Aorta (tissue), 5 donors: ENCODE data around the gene FAM76A. TPM values are rescaled to one million over a fixed set of nuclear protein-coding genes. Genes with fewer than 3 reads are reported as not detected.
"Not testable (repeated sequence)": the region's sequence is repeated elsewhere in the genome, so short reads cannot be mapped to it uniquely, and the experiment has no call there.

Experiments
- ATAC-seq: fragments of 200-7000 bp; cut with Tn5 transposase; one replicate; pipeline ENCODE4 v1.9.1; 2022; ENCODE audit warnings: moderate library complexity; ENCODE audit not compliant: low FRiP score
- DNase-seq, 2 donors: peaks; one replicate each; pipeline ENCODE4 v3.0.0-alpha.2; 2020
- H3K27ac ChIP-seq, 2 donors: one replicate each; pipeline ENCODE4 v1.5.1; 2013; ENCODE audit warnings: low read length in 2 of 2, mild to moderate bottlenecking in 2 of 2, moderate library complexity in 2 of 2, control low read depth in 1 of 2, inconsistent platforms in 1 of 2, low read depth in 1 of 2
- H3K27me3 ChIP-seq, 2 donors: one replicate each; pipeline ENCODE4 v1.6.1; 2013; ENCODE audit warnings: control low read depth in 1 of 2, low read length in 1 of 2, mild to moderate bottlenecking in 1 of 2, moderate library complexity in 1 of 2; ENCODE audit not compliant: insufficient read depth in 2 of 2, control insufficient read depth in 1 of 2
- H3K36me3 ChIP-seq, 2 donors: one replicate each; pipeline ENCODE4 v1.6.1; 2013; ENCODE audit warnings: control low read depth in 1 of 2, low read length in 1 of 2, mild to moderate bottlenecking in 1 of 2; ENCODE audit not compliant: insufficient read depth in 2 of 2, control insufficient read depth in 1 of 2
- H3K4me1 ChIP-seq, 2 donors: one replicate each; pipeline ENCODE4 v1.6.1; 2013; ENCODE audit warnings: low read length in 2 of 2, control low read depth in 1 of 2, mild to moderate bottlenecking in 1 of 2, moderate library complexity in 1 of 2; ENCODE audit not compliant: insufficient read depth in 2 of 2, control insufficient read depth in 1 of 2
- H3K4me3 ChIP-seq, 2 donors: one replicate each; pipeline ENCODE4 v1.5.1; 2013; ENCODE audit warnings: low read length in 2 of 2, control low read depth in 1 of 2, mild to moderate bottlenecking in 1 of 2
- H3K9me3 ChIP-seq: one replicate; pipeline ENCODE4 v1.6.1; 2013; ENCODE audit warnings: mild to moderate bottlenecking, low read length; ENCODE audit not compliant: control insufficient read depth
- WGBS, 2 donors: extraction: QIAGEN DNeasy Blood & Tissue Kit; methylation state at CpG; one replicate each; pipeline ENCODE4 v1.1.7; 2013; 5-methylcytosine and 5-hydroxymethylcytosine counted together
- intact Hi-C, 2 donors: fragments of 100-400 bp; cut with DNase I; formaldehyde crosslinking; loops; one replicate each; pipeline versions ENCODE4 v1.14.2 to v1.15.0; 2022
- polyA plus RNA-seq, 2 donors: library from polyadenylated mRNA; stranded (reverse); fragments of 200-250 nt; gene quantifications; one replicate each; pipeline ENCODE4 v1.2.3, GENCODE V29; 2013
- total RNA-seq, 2 donors: library from RNA; stranded (reverse); fragmentation: NEBNext Ultra II Directional; extraction: Animal tissue kit (Norgen Biotek cat#: 25700); gene quantifications; one replicate each; pipeline ENCODE4 v1.2.1, GENCODE V29; 2021
- donor health status: healthy with polysubstance abuse.
- donor health status: Bipolar disorder and iron deficiency.
- donor health status: DM: no; HTN: no; CAD: no.
- donor health status: DM: no; HTN: no; CAD: no.
- donor health status: DM: yes; HTN: yes; CAD: no.

FAM76A gene
- total and polyA plus RNA-seq, 4 donors, result 5.9 to 18.9 (median 11.2) TPM

DNA sequence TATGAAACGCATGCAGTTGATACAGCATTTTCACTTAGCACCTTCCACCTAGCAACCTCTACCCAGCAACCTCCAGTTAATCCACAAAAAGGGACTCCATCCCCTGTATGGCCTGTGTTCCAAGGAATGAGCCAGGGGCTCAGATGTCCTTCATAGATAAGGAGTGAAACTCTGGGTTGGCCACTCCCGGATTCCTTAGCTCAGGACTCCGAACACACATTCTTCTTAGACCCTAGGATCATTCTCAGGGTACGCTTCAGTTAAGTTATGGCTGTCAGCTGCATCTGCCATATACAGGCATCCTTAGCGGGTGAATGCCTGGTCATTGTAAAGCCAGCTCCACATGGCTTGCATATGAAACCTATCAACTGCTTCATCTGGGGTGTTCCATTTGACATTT, 37.9 kb upstream of the FAM76A start:
- 93% methylated on average over 5 of the region's 5 CpGs for WGBS, 2 donors
- DNase-seq, result no peak

GRCh38 chr1:27689423-27690173, 36.2 kb upstream of the FAM76A start:
- intact Hi-C loops, result loop anchor here in 1 of 2 donors (5.0 kb wide), 1 partner anchor 622 kb away; no protein-coding TSS in a partner anchor
- no peak overlapping the region for H3K27ac ChIP-seq

More for the DNA sequence above, 37.9 kb upstream of the FAM76A start:
- Histone ChIP-seq H3K4me1 (no peaks in the 10 kb centered on the region), H3K27me3 (no peaks in the 10 kb centered on the region), H3K36me3 (no peaks in the 10 kb centered on the region), H3K4me3 (no peak overlapping the region), H3K27ac (no peak overlapping the region), H3K9me3 (no peaks in the 10 kb centered on the region)
- no peak for ATAC-seq
- intact Hi-C loops, result loop anchor here in 1 of 2 donors (5.0 kb wide), 1 partner anchor 621 kb away; no protein-coding TSS in a partner anchor

GRCh38 chr1:27690183-27690582, 35.6 kb upstream of the FAM76A start:
- H3K4me1 ChIP-seq, result no peaks in the 10 kb centered on the region
- H3K36me3 ChIP-seq, result no peaks in the 10 kb centered on the region
- H3K4me3 ChIP-seq, result no peak overlapping the region
- H3K27ac ChIP-seq, result no peak overlapping the region
- H3K9me3 ChIP-seq, result no peaks in the 10 kb centered on the region
- intact Hi-C loops, result no loop called here
- no peak for DNase-seq
- H3K27me3 ChIP-seq, result no peaks in the 10 kb centered on the region
- no peak for ATAC-seq
- 73 to 74% methylated on average over 2 of the region's 2 CpGs for WGBS, 2 donors

More at GRCh38 chr1:27689423-27690173, 36.2 kb upstream of the FAM76A start:
- H3K27me3 ChIP-seq, result no peaks in the 10 kb centered on the region
- H3K4me3 ChIP-seq, result no peak overlapping the region
- no peaks in the 10 kb centered on the region for H3K4me1 ChIP-seq
- ATAC-seq (no peak), DNase-seq (no peak)
- H3K9me3 ChIP-seq, result no peaks in the 10 kb centered on the region
- 34 to 36% methylated on average over 4 of the region's 4 CpGs for WGBS, 2 donors
- H3K36me3 ChIP-seq, result no peaks in the 10 kb centered on the region

GRCh38 chr1:27696835-27697234, 28.9 kb upstream of the FAM76A start:
- H3K27ac ChIP-seq, H3K4me3 ChIP-seq, H3K4me1 ChIP-seq, H3K9me3 ChIP-seq, ATAC-seq, intact Hi-C loops, H3K36me3 ChIP-seq, H3K27me3 ChIP-seq, DNase-seq: not testable (repeated sequence)
- 81 to 87% methylated on average over 9 of the region's 9 CpGs for WGBS, 2 donors

- Histone ChIP-seq H3K9me3 (no peaks in the 10 kb centered on the region), H3K27me3 (no peaks in the 10 kb centered on the region), H3K36me3 (no peaks in the 10 kb centered on the region), H3K4me1 (no peaks in the 10 kb centered on the region), H3K4me3 (no peak overlapping the region), H3K27ac (no peak overlapping the region)
- DNase-seq (no peak), ATAC-seq (no peak)
- 72 to 80% methylated on average over 4 of the region's 4 CpGs for WGBS, 2 donors
- intact Hi-C loops, result no loop called here
These were observed 20.8 kb upstream of the FAM76A start for GRCh38 chr1:27704958-27705357.

DNA sequence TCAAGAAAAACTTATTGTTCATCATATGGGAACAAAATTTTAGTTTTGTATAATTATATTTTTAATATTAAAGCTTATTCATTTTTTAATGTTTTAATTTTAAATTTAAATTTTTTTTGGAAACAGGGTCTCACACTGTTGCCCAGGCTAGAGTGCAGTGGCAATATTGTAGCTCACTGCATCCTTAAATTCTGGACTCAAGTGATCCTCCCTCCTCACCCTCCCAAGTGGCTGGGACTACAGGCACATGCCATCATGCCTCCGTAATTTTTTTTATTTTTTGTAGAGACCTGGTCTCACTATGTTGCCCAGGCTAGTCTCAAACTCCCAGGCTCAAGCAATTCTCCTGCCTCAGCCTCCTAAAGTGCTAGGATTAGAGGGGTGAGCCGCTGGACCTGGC, 20.2 kb upstream of the FAM76A start:
- Histone ChIP-seq H3K36me3 (no peaks in the 10 kb centered on the region), H3K4me1 (no peaks in the 10 kb centered on the region), H3K4me3 (no peak overlapping the region), H3K27me3 (no peaks in the 10 kb centered on the region), H3K27ac (no peak overlapping the region), H3K9me3 (no peaks in the 10 kb centered on the region)
- ATAC-seq (no peak), DNase-seq (no peak)
- WGBS, 2 donors, result 63 to 75% methylated on average over 2 of the region's 2 CpGs
- intact Hi-C loops, result no loop called here

DNA sequence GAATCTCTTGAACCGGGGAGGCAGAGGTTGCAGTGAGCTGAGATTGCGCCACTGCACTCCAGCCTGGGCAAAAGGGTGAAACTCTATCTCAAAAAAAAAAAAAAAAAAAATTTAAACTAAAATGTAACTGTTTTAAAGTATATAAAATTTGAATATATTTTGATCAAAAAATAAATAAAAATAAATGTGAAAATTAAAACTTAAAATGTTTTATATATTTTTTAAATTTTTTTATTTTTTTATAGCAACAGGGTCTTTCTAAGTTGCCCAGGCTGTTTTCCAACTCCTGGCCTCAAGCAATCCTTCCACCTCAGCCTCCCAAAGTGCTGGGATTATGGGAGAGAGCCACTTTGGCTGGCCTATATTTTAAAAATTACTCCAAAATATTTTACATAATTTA, 15.2 kb upstream of the FAM76A start:
- Histone ChIP-seq H3K36me3 (no peaks in the 10 kb centered on the region), H3K27me3 (no peaks in the 10 kb centered on the region), H3K9me3 (no peaks in the 10 kb centered on the region), H3K4me1 (no peaks in the 10 kb centered on the region), H3K4me3 (no peak overlapping the region), H3K27ac (no peak overlapping the region)
- 88 to 94% methylated on average over 2 of the region's 2 CpGs for WGBS, 2 donors
- ATAC-seq, result no peak
- intact Hi-C loops, result no loop called here
- DNase-seq, result no peak

DNA sequence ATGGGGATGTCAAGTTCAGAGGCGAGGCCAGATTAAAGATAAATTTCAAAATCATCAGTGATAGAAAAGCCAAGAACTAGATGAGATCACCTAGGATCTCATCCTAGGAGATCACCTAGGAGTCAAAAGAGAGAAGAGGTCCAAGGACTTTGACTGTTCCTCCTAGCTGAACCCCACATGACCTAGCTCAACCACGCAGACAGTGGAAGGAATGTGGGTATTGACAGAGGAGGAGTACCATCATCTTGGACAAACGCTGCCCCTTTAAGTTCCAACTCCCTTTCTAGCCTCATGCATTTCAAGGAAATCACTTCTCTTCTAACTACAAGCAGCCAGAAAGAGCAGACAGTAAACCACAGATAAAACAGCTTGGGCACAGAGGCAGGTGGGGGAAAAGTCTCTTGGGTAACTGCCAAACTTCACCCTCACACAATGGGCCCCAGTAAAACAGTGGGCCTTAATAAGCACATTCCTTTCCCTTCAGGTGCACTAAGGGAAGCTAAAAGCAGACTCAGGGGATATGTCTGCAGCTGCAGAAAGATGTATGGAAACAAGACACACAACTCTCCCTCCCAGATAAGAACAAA, 12.5 kb upstream of the FAM76A start:
- peaks cover 2% of the 10 kb centered on the region for H3K9me3 ChIP-seq
- ATAC-seq, result no peak
- H3K4me3 ChIP-seq, result no peak overlapping the region
- whole genome bisulfite sequencing, 2 donors, result 58 to 73% methylated on average over 3 of the region's 3 CpGs
- H3K36me3 ChIP-seq, result no peaks in the 10 kb centered on the region
- peaks cover 0 to 2% of the 10 kb centered on the region in 2 donors for H3K27me3 ChIP-seq
- no peak for DNase-seq
- intact Hi-C loops, result no loop called here
- no peak overlapping the region for H3K27ac ChIP-seq
- H3K4me1 ChIP-seq, result no peaks in the 10 kb centered on the region
